MV-4-11 (cell line): ENCODE data around the gene CTAGE6.
"Not testable (repeated sequence)": the region's sequence is repeated elsewhere in the genome, so short reads cannot be mapped to it uniquely, and the experiment has no call there.

ENCODE experiments used
- DNase-seq: peaks from one replicate; lab custom pipeline; 2025; lab: John Stamatoyannopoulos, UW

The CTAGE6 gene

DNA sequence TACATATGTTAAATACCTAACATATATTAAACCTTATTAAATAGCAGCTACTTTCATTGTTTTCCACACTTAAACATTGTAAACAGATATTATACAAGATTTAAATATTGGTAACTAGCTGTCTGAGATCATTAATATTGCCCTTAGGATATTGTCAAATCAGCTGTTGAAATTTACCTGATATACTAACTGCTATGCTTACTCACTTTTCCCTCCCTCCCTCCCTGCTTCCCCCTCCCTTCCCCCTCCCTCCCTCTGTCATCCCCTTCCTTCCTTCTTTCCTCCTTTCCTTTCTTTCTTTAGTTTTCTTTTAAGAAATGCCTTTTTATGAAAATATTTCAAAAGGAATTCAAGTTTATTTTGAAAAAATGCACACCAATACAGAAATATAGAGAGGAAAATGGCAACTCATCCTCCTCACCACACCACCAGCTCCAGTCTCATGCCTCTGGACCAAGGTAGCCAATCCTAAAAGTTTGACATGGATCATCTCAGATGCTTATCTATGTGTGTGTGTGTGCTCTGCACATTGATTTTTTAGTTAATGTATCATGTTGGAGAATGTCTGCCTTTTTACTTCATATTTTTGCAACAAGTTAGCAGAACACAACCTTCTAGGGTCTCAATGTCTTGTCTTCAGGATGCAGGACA lies 41.8 kb downstream of the CTAGE6 start:
- DNase-seq: not testable (repeated sequence)

DNA sequence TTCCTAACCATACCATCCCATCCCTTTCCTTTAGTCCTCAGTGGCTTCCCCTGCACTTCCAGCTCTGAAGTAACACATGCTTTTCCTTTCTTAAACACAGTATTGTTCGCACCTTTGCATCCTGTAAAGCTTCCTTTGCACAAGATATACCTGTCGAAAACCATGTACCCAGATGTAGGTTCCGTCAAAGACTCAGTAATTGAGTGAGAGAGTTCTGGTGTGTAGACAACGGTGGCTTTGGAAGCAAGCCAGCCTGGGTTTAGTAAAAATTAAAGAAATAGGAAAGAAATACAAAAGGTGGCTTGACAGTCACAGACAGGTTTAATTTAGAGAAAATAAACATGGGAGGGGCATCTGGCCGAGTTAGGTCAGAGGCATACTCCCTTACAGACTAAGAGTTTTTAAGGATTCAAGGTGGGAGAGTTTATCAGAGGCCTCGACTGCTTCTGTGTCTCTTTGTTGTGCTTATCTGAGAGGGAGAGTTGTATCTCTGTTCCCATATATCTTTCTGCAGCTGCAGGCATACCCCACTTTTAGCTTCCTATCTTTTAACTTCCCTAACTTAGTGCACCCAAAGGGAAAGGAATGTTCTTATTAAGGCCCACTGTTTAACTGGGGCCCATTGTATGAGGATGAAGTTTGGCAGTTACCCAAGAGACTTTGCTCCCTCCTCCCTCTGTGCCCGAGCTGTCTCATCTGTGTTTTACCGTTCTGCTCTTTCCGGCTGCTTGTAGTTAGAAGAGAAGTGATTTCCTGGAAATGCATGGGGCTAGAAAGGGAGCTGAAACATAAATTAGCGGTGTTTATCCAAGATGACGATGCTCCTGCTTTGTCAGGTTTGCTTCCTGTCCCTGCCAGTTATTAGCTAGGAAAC lies 42.7 kb downstream of the CTAGE6 start:
- DNase-seq: not testable (repeated sequence)

DNA sequence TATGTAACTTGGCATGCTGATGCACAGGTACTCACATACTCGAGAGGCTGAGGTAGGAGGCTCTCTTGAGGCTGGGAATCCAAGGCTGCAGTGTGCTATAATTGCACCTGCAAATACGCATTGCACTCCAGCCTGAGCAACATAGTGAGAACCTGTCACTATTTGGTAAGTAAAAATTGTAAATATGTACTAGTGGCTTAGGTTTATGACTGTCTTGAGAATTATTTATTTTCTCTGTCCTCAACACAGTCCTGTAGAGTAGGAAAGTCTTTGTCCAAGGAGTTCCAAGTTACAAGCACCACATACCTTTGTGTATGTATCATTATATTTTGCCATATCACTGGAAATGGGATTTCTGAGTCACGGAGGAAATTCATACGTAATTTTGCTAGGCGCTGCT lies 45.1 kb downstream of the CTAGE6 start:
- not testable (repeated sequence) for DNase-seq

DNA sequence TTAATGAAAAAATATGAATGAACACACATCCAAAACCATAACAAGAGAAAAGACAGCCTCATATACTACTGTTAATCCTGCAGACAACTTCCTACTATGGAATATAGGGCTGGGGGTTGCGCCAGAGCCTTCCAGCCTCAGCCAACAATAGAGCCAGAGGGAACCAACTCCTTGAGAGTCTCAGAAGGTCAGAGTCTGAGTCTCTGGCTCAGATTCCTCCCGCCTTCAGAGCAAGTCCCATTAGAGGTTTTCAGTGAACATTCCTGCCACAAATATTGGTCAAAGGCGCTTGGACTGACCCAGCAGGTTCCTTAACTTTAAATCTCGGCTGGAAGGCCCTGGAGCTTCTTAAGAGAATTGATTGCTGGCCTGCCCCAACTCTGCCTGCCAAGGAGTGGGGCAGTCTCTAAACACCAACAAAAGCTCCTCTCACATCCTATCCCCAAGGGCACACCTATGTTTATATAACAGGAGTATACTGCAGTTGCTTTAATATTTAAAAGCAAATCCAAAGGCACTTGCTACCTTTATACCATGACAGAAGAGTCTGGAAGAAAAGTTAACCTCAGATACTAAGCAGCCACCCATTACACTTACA lies 45.7 kb downstream of the CTAGE6 start:
- DNase-seq: not testable (repeated sequence)

DNA sequence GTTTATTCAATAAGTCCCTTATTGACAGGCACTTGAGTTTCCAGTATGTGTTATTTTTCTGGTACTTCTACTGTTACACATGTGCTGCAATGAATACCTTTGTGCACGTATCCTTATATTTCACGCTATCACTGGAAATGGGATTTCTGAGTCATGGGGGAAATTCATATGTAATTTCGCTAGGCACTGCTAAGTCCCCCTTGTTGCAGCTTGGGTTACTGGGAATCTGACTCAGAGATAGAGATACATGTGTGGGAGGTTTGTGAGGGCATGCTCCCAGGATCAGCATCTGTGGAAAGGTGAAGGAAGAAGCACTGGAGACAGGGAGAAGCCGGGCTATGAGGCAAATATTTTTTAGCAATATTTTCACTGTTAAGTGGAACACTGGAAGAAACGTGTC lies 47.6 kb downstream of the CTAGE6 start:
- DNase-seq: not testable (repeated sequence)
